HL-60 (cell line): ENCODE measurements around the gene CEP20.
"Not testable (repeated sequence)": the region's sequence is repeated elsewhere in the genome, so short reads cannot be mapped to it uniquely, and the experiment has no call there.

Experiments
- DNase-seq, 2 experiments: peaks; one replicate each; pipeline ENCODE4 v3.0.0-alpha.2; 2010 to 2020; ENCODE audit warnings: low read depth in 1 of 2, low spot score in 1 of 2
- H3K27ac ChIP-seq: fragments of 250-450 bp; sonication (Bioruptor Pico); replicated peaks from 2 replicates; pipeline ENCODE4 v1.5.1; 2020; ENCODE audit warnings: mild to moderate bottlenecking, moderate library complexity
- H3K27me3 ChIP-seq: fragments of 250-450 bp; sonication (Bioruptor Pico); 2 replicates; pipeline ENCODE4 v1.5.1; 2021; ENCODE audit warnings: mild to moderate bottlenecking, moderate library complexity; ENCODE audit not compliant: insufficient read depth, poor library complexity, severe bottlenecking
- H3K4me3 ChIP-seq: replicated peaks from 2 replicates; pipeline ENCODE4 v1.5.1; 2011; ENCODE audit warnings: mild to moderate bottlenecking, control low read depth, low read length; ENCODE audit not compliant: insufficient read depth
- CTCF ChIP-seq: IDR thresholded peaks from one replicate; pipeline ENCODE4 v1.5.1; 2011; ENCODE audit warnings: low read length, control low read depth, inconsistent platforms; ENCODE audit not compliant: insufficient read depth
- GABPA ChIP-seq: IDR thresholded peaks from 2 replicates; pipeline ENCODE4 v1.6.1; 2012; ENCODE audit warnings: low read depth
- POLR2AphosphoS5 ChIP-seq: IDR thresholded peaks from 2 replicates; pipeline ENCODE4 v1.6.1; 2012; ENCODE audit warnings: low read depth
- REST ChIP-seq: IDR thresholded peaks from 2 replicates; pipeline ENCODE4 v1.6.1; 2012; ENCODE audit warnings: low read depth; ENCODE audit not compliant: insufficient replicate concordance
- SPI1 ChIP-seq: IDR thresholded peaks from 2 replicates; pipeline ENCODE4 v1.6.1; 2012; ENCODE audit warnings: low read depth, mild to moderate bottlenecking, borderline replicate concordance

CEP20 gene

GRCh38 chr16:15855704-15856003 is 32.7 kb downstream of the CEP20 start:
- H3K27ac ChIP-seq = no peak overlapping the region
- TF ChIP-seq POLR2AphosphoS5 (no peak), SPI1 (no peak), CTCF (no peak), GABPA (no peak), REST (no peak)
- no peak for DNase-seq
- H3K4me3 ChIP-seq = no peak overlapping the region
- H3K27me3 ChIP-seq = peaks cover 24% of the 10 kb centered on the region

- H3K27ac ChIP-seq = no peak overlapping the region
- peaks cover 24% of the 10 kb centered on the region for H3K27me3 ChIP-seq
- no peak for DNase-seq
- H3K4me3 ChIP-seq = no peak overlapping the region
- TF ChIP-seq POLR2AphosphoS5 (no peak), CTCF (no peak), GABPA (no peak), SPI1 (no peak), REST (no peak)
Measured at GRCh38 chr16:15854906-15855703, 33.3 kb downstream of the CEP20 start.

- TF ChIP-seq CTCF = no peak
- Histone ChIP-seq H3K27ac (no peak overlapping the region), H3K27me3 (peaks cover 24% of the 10 kb centered on the region), H3K4me3 (no peak overlapping the region)
- DNase-seq = no peak
Measured at GRCh38 chr16:15854061-15854460, 34.3 kb downstream of the CEP20 start.

- TF ChIP-seq REST (no peak), GABPA (no peak), POLR2AphosphoS5 (no peak), SPI1 (no peak), CTCF (no peak)
- H3K27ac ChIP-seq = no peak overlapping the region
- peaks cover 24% of the 10 kb centered on the region for H3K27me3 ChIP-seq
- H3K4me3 ChIP-seq = no peak overlapping the region
- no peak for DNase-seq
Measured at GRCh38 chr16:15853021-15853420, 35.4 kb downstream of the CEP20 start.

- not testable (repeated sequence) for H3K27ac ChIP-seq, H3K27me3 ChIP-seq, H3K4me3 ChIP-seq, DNase-seq
Measured at GRCh38 chr16:15850555-15850954, 37.8 kb downstream of the CEP20 start.
